HG03457 (cell line): ENCODE measurements around the gene DKK3.
"Not testable (repeated sequence)": the region's sequence is repeated elsewhere in the genome, so short reads cannot be mapped to it uniquely, and the experiment has no call there.

ENCODE experiments used
- ATAC-seq: cut with Tn5 transposase; IDR thresholded peaks from one replicate; pipeline ENCODE4 v1.9.1; 2021; ENCODE audit warnings: moderate number of reproducible peaks; ENCODE audit not compliant: unreplicated experiment

DKK3 gene

DNA sequence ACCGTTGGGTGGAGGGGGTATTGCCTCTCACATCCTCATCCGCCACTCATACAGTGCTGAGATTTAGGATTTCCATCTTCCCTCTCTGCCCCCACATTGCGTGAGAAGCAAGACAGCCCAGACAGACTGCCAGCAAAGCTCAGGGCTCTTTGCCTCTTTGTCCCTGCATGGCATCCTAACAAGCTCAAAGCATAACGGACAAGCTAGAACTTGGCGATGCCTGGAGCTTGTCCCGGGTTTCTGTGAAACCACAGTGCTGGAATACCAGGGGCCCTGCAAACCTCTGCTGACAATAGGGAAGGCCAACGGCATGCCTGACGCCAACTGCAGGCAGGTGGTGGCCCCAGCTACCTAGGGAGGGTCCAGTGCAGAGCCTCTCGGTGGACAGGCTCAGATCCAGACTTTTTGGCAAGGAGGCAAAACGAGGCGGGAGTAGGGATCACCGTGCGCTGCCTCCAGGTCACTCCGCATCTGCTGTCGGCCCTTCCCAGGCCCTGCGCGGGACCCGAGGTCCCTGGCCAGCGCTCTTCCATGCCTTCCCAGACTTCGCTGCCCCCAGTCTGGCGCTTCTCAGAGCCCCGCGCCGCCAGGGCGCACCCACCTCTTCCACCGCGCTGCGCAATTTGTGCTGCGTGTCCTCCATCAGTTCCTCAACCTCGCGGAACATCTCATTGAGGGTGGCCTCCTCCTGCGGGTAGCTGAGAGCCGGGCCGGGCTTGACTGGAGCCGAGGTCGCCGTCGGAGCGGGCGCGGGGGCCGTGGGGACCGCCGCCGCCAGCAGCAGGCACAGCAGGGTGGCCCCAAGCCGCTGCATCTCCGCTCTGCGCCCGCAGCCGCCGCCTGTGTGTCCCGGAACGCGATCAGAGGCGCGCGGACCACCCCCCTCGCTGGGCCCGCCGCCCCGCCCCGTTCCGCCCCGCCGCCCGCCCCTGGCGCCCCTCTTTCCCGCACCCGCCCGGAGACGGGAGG is at the start of gene DKK3:
Gene DKK3 (minus strand): TSS at position 858 of the 969 bp plus-strand sequence. CDS start 44 bp downstream, at position 814.
- ATAC-seq = no peak

DNA sequence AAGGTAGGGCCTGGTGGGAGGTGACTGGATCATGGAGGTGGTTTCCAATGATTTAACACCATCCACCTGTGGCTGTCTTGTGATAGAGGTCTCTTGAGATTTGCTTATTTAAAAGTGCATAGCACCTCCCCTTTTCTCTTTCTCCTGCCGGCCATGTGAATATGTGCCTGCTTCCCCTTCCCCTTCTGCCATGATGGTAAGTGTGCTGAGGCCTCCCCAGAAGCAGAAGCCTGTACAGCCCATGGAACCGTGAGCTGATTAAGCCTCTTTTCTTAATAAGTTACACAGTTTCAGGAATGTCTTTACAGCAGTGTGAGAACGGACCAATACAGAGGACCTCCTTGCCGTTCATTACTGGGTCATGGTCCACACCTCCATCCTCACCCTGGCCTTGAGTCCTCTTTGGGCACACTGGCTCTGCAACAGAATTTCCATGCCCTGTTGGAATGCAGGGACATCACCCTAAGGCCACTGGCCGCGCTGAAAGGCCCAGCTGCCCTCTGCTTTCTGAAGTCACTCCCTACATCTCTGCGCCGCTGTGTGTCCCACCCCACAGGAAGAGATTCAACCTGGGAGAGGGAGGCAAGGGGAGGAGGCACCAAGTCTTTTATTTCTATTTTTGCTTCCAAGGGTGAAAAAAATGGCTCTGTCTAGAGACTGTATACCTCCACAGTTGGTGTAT is 49.0 kb upstream of the DKK3 start:
- ATAC-seq = no peak

DNA sequence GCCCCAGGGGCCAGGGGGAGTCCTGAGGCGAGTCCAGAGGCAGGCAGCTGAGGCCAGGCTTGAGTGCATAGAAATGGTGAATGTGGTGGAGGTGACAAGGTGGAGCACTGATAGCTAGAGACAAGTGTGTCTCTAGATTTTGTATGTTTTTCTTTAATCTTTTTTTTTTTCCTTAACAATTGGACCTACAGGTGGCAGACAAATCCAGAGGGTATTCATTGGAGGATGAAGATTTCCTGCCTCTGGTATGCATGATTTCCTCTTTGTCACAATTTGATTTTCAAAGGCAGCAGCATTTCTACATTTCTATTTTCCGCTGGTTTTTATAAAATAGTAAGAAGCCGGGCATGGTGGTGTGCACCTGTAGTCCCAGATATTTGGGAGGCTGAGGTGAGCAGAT is 47.7 kb upstream of the DKK3 start:
- no peak for ATAC-seq

DNA sequence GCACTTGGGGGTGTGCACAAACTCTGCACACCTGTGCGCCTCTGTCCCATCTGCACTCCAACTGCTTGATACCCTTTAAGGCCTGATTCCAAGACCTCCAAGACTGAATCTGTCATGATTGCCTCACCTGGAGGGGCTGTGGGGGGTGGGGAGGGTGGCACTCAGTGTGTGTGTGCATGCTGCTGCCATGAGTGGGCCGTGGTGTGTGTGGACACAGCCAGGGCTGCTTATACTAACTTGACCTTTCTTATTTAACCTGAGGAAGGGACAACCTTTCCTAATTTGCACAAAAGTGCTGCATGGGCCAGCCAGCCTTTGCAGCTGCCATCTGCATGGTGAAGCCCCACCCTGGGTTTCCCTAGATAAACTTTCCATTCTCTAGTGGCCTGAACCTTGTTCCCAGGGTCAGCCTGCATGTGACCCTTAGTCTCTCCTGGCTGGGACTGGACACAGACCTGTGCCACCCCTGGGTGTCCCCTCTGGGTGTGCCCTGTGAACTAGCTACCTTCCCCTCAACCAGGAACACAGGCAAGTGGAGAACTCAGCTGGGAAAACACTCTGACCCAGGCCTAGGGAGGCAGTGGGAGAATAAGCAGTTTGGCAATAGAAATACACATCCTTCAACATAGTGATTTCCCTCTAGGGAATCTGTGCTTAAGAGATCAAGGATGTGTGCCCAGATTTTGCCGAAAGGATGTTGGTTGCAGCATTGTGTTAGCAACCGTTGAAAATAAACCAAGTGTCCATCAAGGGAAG is 45.4 kb upstream of the DKK3 start:
- no peak for ATAC-seq

DNA sequence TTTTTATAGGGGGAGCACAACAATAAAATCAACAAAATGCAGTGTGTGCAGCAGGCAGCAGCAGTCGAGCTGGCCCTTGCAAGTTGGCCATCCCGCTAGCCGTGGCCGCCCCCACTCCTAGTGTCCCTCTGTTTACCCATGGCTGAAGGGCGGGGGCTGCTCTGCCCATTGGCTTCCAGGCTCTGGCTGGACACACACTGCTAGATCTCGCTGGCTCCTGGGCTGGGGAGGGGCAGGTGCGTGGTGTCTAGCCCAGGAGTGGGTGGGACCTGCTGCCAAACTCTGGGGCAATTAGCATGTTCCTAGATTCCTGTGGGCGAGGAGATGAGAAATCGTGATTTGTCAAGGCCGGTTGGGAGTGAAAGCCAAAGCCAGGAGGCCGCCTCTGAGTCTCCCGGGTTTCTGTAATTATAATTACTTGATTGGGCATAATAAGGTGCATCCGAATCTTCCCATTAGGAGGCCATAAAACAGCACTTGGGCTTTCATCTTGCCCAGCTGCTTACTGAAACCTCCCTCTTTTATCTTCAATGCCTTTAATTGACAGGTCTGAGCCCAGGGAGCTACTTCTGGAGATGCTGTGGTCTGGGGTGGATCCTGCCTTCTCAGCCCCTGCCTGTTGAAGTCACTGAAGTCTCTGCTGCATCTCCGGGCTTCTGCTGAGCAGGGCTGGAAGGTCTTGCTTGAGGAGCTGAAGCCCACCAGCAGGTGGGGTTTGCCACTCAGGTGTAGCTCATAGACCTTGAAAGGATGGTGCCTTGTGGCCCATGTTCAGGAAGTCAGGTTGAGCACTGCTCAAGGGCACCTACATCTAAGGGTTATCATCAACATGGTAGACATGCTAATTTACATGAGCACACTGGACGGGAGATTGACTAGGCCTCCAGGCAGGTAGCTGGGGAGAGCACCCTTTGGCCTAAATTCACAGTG is 44.5 kb upstream of the DKK3 start:
- ATAC-seq = no peak

DNA sequence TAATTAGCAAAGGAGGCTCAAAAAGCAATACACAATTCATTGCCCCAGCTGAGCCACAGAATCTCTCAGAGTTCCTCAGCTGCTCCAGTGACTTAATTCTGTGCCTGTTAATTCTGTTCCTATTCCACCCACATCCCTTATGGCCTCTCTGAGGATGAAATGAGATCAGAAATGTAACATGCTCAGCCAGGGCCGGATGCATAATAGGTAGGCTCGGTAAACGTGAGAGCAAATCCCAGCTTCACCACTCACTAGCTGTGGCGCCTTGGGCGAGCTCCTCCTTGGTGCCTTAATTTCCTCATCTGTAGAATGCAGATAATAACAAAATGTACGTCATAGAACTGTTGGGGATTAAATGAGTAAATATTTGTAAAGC is 42.8 kb upstream of the DKK3 start:
- ATAC-seq = no peak

DNA sequence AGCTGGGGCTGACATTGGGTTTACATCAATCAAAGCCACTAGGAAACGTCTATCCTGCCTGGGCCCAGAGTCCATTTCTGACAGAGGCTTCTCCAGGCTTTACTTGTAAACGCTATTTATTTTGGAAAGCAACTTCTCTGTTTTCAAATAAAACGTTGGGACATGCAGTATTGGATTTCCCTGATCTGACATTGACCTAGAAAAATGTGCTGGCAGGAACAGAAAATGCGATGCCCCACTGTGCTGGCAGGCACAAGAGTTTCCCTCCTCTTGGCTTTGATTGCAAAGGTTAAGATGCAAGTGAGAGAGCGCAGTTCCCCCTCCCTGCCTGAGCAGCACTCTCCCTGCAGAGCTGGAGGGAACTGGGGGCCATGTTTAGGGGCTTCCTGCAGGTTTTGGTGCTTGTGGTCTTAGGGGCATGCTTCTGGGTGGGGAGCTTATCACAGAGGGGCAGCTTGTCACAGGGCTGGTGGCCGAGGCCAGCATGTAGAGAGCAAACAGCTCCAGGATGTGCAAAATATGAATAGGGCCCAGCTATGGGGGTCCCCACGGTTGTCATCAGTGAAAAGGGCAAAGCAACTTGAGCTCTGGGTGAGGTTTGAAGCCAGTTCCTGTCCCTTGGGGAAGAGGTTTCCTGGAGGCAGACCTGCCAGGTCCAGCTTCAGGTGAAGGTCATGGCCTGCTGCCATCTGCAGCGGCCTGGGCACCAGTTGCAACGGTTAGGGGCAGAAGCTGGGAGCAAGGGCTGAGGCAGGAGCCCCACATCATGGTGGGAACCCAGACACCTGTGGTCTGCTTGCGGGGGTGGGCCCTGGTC is 42.3 kb upstream of the DKK3 start:
- no peak for ATAC-seq

DNA sequence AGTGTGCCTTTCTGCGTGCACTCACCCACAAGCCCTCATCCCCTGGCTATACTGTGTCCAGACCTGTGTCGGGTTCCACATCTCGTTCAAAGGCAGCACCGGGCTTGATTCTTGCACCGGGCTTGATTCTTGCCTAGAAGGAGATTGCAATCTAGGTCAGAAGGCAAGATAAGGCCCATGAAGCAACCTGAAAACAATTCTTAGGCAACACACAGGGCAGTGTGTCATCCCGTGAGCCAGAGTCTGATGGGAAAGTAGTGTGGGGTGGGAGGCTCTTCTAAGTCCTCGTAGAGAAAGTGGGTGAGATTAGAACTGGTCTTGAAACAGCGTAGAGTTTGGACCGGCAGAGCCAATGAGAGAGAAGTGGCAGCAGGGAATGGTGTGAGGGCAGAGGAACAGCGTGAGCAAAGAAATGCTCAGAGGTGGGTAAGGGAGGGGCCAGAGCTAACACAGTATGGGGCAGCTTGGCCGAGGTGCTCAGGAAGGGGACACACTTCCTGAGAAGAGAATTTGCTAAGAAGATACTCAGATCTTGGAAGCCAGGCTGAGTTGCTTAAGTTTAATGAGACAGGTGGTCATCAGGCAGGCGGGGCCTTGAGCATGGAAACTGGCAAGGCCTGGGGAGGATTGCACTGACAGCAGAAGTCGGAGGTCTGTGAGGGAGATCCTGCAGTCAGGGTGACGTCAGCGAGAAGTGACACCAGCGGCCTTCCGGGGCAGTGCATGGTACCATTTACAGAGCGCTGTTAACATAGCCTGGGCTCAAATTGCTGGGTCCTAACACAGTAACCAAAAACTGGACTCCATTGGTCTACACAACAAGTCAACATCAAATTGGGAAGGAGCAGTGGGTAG is 40.7 kb upstream of the DKK3 start:
- ATAC-seq = no peak

DNA sequence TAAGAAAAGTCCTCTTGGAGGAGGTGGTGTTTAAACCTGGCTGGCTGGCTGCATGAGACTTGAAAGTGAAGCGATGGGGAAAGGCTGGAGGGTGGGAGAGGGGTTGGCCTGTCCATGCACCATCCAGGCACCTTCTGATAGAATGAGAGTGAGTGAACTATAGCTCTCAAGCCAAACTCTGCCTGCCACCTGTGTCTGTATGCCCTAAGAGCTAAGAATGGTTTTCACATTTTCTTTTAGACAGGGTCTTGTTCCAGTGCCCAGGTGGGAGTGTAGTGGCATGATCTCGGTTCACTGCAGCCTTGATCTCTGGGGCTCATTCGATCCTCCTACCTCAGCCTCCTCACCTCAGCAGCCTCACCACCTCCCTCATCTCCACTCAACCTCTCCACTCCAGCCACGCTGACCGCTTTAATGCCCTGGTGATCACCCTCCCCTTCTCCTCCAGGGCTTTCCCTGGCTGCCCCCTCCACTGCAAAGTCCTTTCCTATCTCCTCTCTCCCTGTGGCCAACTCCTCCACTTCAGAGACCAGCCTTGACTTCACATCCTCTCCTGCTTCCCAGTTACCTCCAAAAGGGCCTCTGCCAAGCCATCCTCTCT is 38.3 kb upstream of the DKK3 start:
- no peak for ATAC-seq

DNA sequence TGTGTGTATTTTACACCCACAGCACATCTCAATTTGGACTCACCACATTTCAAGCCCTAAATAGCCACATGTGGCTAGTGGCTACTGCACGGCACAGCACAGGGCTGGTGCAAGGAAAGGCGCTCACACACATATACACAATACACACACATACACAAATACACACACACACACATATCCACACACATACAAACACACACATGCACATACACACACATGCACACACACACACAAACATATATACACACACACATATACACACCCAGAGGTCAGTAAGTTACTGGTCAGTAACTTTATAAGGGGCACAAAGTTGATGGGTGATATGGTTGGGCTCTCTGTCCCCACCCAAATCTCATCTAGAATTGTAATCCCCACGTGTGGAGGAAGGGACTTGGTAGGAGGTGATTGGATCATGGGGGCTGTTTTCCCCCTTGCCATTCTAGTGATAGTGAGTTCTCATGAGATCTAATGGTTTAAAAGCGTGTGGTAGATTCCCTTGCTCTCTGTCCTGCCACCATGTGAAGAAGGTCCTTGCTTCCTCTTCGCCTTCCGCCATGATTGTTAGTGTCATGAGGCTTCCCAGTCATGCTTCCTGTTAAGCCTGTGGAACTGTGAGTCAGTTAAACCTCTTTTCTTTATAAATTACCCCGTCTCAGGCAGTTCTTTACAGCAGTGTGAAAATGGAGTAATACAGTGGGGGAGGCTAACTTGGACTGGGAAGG is 37.6 kb upstream of the DKK3 start:
- no peak for ATAC-seq

DNA sequence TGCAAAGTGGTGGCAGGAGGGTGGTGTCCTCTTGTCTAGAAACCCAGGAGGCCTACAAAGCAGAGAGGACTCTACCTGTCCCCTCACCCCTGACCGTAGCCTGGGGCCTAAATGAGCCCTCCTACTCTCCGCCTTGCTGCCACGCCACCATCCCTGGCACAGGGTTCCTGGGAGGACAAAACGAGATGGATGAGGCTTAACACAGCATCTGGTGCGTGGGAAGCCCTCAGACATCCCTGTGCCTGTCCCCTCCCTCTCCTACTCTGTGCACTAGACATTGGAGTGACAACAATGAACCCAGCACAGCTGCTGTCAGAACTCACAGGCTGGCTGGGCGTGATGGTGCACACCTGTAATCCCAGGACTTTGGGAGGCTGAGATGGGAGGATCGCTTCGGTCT is 36.4 kb upstream of the DKK3 start:
- ATAC-seq = no peak

DNA sequence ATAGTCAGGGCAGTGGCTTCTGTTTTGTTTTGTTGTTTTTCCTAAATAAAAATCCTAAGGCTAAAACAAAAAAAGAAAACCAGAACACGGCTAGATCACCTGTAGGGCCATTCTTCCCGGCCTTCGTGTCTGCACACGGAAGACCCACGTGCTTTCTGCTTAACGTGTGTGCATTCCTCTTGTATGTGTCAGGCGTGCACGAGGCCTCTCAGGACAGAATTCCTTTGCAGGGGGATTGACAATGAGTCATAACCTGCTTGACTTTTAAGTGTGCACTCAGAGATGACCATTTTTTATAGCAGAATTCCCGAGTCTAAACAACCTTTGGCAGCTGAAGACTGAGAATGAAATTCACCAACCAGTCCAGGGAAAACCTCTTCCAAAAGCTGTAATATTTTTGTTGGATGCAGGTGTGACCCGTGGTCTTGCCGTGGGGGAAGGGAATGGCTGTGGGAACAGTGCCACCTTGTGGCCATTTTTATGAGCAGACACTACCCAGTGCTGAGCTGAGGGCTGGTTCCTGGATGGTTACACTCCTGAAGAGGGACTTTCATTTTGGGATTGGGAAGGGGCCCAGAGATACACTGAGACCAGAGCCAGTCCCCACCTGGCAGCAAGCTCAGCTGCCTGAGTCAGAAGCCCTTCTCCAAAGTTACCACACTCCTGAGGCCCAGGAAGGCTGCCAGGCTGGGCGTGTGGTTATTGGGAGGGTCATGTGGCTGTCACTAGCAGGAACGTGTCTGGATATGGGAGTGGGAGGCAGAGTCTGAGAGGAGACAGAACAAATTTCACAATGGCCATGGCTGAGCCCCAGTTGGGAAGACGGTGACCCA is 35.7 kb upstream of the DKK3 start:
- no peak for ATAC-seq

DNA sequence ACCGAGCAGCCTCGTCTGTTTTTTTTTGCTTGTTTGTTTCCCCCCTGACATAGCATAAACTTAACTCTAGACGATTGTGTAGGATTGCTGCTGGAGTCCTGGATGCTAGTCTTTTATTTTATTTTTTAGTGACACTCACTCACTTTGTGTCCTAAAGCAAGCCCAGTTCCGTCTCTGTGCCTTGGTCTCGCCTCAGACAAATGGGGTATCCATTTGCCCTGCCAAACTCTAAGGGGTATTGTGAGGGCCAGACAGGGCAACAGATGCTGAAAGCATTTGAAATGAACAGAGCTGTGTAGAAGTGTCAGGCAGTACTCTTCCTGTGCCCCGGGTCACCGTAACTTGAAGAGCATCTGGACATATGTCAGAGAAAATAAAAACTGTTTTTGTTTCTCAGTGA is 34.8 kb upstream of the DKK3 start:
- ATAC-seq = no peak

DNA sequence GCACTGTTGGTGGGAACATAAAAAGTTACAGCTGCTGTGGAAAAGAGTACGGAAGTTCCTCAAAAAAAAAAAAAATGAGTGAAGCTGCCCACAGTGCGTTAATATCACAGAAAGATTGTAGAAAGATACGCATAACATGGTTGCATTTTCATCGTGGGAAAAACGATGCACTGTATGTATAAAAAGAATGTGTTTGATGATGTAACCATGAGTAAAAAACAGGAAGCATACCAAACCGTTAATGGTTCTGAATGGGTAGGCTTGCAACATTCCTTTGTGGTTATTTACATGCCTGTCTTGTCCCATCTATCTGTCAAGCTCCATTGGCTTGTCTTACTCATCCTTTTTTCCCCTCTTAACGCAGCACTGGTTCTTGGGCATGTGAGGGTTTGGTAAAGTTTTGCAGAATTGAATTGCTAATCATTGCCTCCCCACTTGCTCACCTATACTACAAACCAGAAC is 33.8 kb upstream of the DKK3 start:
- ATAC-seq = no peak

DNA sequence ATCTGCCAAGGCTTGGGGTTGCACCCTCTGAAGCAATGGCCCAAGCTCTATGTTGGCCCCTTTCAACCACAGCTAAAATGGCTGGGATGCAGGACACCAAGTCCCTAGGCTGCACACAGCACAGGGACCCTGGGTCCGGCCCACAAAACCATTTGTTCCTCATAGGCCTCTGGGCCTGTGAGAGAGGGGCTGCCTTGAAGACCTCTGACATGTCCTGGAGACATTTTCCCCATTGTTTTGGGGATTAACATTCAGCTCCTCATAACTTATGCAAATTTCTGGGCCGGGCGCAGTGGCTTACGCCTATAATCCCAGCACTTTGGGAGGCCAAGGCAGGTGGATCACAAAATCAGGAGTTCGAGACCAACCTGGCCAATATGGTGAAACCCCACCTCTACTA is 32.3 kb upstream of the DKK3 start:
- ATAC-seq = not testable (repeated sequence)

DNA sequence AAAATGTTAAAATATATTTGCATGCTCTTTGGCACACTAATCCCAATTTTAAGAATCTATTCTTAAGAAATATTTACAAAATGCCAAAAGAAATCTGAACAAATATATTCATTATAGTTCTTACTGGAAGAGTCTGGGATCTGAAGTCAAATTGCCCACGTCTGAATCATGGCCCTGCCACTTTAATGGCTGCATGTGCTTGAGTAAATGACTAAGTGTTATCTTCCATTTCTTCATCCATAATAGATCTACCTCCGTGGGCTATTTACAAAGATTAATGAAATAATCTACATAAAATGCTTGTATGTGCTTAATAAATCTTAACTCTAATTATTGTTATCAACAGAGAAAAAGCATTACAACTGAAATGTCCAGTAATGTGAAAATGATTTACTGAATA is 24.5 kb upstream of the DKK3 start:
- ATAC-seq = no peak
